Body of pancreas (tissue), 4 donors: ENCODE data around the gene ILDR1. TPM values are rescaled to one million over a fixed set of nuclear protein-coding genes. Genes with fewer than 3 reads are reported as not detected.

Experiments
- ATAC-seq: fragments of 150-250 bp; one replicate; pipeline ENCODE4 v1.9.1; 2016
- DNase-seq, 4 donors: peaks; one replicate each; pipeline ENCODE4 v3.0.0-alpha.2; 2019
- H3K27ac ChIP-seq, 4 donors: fragments of 200-600 bp; sonication (generic); 1 replicate in 3 of 4; 2 replicates in 1 of 4; pipeline versions ENCODE4 v1.5.1 to v1.6.1; 2016 to 2019; ENCODE audit warnings: mild to moderate bottlenecking in 1 of 4, mixed read lengths in 1 of 4, moderate library complexity in 1 of 4
- H3K27me3 ChIP-seq, 2 donors: fragments of 200-600 bp; sonication (generic); one replicate each; pipeline ENCODE4 v1.6.0; 2016; ENCODE audit warnings: mild to moderate bottlenecking in 1 of 2
- H3K36me3 ChIP-seq, 2 donors: fragments of 200-600 bp; sonication (generic); replicated peaks in 1 of 2; 2 replicates each; pipeline ENCODE4 v1.5.1; 2016; ENCODE audit warnings: low read depth in 2 of 2; ENCODE audit not compliant: insufficient read depth in 1 of 2
- H3K4me1 ChIP-seq: fragments of 200-600 bp; sonication (generic); one replicate; pipeline ENCODE4 v1.6.0; 2016
- H3K4me3 ChIP-seq, 2 donors: fragments of 200-600 bp; sonication (generic); 1 replicate in 1 of 2; 2 replicates in 1 of 2; pipeline ENCODE4 v1.5.1; 2016 to 2019
- H3K9me3 ChIP-seq, 3 donors: fragments of 200-600 bp; sonication (generic); 1 replicate in 2 of 3; 2 replicates in 1 of 3; pipeline ENCODE4 v1.5.1; 2016
- POLR2A ChIP-seq, 3 donors: fragments of 450-650 bp; IDR thresholded peaks; one replicate each; pipeline ENCODE4 v1.6.1; 2016; ENCODE audit warnings: antibody characterized with exemption in 3 of 3, mild to moderate bottlenecking in 2 of 3
- WGBS, 2 donors: methylation state at CpG; one replicate each; pipeline ENCODE4 v1.1.5; 2017; 5-methylcytosine and 5-hydroxymethylcytosine counted together
- intact Hi-C: fragments of 100-400 bp; cut with DNase I; formaldehyde crosslinking; loops from one replicate; pipeline ENCODE4 v1.15.1; 2023
- total RNA-seq, 2 donors: library from RNA; depleted of rRNA; stranded (reverse); fragments of >200 nt; gene quantifications; one replicate each; pipeline ENCODE4 v1.1.0, GENCODE V29; 2016
- TF ChIP-seq, protein P1 (sequence below), 7 experiments: fragments of 450-650 bp in 4 of 7; fragments of 200-600 bp in 3 of 7; sonication (generic) in 3 of 7; IDR thresholded peaks; one replicate each; pipeline ENCODE4 v1.5.1; 2016 to 2019; ENCODE audit warnings: antibody characterized with exemption in 7 of 7

ILDR1 gene
- total RNA-seq, 2 donors from 2014 or later = 2.9 to 4.6 TPM

DNA sequence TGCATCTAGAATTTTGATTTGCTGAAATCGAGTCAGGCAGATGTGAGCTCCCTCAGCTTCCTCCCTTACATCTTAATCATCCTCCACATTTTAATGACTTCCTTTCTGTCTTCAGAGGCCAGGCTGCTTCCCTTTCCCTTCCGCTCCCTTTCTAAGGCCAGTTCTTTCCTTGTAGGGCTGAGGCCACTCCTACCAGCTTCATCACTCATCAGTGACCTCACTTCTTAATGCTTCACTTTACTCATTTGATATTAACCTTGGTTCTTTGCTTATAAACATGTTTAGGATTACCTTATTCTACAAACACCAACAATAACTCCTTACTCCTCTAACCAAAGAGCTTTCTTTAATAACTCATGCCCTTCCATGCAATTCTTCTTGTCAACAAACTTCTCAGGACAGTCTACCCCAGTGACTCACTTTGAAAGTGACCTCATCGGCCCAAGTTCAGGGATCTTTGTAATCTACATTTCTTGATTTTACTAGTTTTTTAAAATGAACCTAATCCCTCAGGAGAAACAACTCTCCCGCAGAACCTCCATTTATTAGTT, 23.9 kb downstream of the ILDR1 start:
- Histone ChIP-seq H3K27ac (peak overlapping the region in 1 of 4 donors; percentile 35), H3K4me1 (no peaks in the 10 kb centered on the region), H3K36me3 (peaks cover 0 to 2% of the 10 kb centered on the region in 2 donors), H3K4me3 (no peak overlapping the region), H3K27me3 (no peaks in the 10 kb centered on the region), H3K9me3 (no peaks in the 10 kb centered on the region)
- TF ChIP-seq, protein P1, sequence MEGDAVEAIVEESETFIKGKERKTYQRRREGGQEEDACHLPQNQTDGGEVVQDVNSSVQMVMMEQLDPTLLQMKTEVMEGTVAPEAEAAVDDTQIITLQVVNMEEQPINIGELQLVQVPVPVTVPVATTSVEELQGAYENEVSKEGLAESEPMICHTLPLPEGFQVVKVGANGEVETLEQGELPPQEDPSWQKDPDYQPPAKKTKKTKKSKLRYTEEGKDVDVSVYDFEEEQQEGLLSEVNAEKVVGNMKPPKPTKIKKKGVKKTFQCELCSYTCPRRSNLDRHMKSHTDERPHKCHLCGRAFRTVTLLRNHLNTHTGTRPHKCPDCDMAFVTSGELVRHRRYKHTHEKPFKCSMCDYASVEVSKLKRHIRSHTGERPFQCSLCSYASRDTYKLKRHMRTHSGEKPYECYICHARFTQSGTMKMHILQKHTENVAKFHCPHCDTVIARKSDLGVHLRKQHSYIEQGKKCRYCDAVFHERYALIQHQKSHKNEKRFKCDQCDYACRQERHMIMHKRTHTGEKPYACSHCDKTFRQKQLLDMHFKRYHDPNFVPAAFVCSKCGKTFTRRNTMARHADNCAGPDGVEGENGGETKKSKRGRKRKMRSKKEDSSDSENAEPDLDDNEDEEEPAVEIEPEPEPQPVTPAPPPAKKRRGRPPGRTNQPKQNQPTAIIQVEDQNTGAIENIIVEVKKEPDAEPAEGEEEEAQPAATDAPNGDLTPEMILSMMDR (IDR thresholded peaks at IDR 0.05) = no peak
- TF ChIP-seq POLR2A (IDR thresholded peaks at IDR 0.05) = no peak
- ATAC-seq = no peak
- intact Hi-C loops = loop anchor here (10.0 kb wide), 1 partner anchor 113 kb away; no protein-coding TSS in a partner anchor
- peak in 1 of 4 donors; percentile 38 for DNase-seq
- 71 to 72% methylated on average over 4 of the region's 4 CpGs for WGBS, 2 donors

- WGBS, 2 donors = 74 to 77% methylated on average over 2 of the region's 2 CpGs
- ATAC-seq = no peak
- no peak for DNase-seq
- intact Hi-C loops = loop anchor here (10.0 kb wide), 1 partner anchor 113 kb away; no protein-coding TSS in a partner anchor
- Histone ChIP-seq H3K9me3 (no peaks in the 10 kb centered on the region), H3K4me3 (no peak overlapping the region), H3K27ac (peak overlapping the region in 1 of 4 donors; percentile 33), H3K4me1 (no peaks in the 10 kb centered on the region), H3K36me3 (peaks cover 0 to 2% of the 10 kb centered on the region in 2 donors), H3K27me3 (no peaks in the 10 kb centered on the region)
- TF ChIP-seq POLR2A (IDR thresholded peaks at IDR 0.05) = no peak
- TF ChIP-seq, protein P1 (IDR thresholded peaks at IDR 0.05) = no peak
These were observed 24.7 kb downstream of the ILDR1 start for GRCh38 chr3:121997372-121997771.

DNA sequence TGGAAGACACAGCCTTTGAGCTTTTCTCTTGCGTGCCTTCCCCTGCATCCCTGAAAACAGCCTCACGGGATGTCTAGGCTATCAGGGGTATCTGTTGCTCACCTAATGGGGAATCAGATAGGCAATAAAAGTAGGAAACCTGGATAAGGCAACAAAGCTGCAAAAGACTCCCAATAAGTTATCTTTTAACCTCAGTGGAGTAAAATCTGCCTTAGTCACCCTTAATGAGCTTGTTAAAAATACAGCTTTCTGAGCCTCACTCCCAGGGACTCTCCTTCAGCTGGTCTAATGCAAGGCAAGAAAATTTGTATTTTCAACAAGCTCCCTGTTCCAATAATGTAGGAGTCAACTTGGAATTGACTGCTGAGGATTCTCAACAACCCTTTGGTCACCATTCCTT, 25.6 kb downstream of the ILDR1 start:
- Histone ChIP-seq H3K36me3 (peaks cover 0 to 2% of the 10 kb centered on the region in 2 donors), H3K27me3 (no peaks in the 10 kb centered on the region), H3K4me3 (no peak overlapping the region), H3K9me3 (no peaks in the 10 kb centered on the region), H3K27ac (no peak overlapping the region), H3K4me1 (no peaks in the 10 kb centered on the region)
- ATAC-seq (no peak), DNase-seq (no peak)
- WGBS, 2 donors = 63 to 94% methylated on average over 2 of the region's 2 CpGs
- intact Hi-C loops = loop anchor here (10.0 kb wide), 1 partner anchor 112 kb away; no protein-coding TSS in a partner anchor
- TF ChIP-seq, protein P1 (IDR thresholded peaks at IDR 0.05) = no peak
- TF ChIP-seq POLR2A (IDR thresholded peaks at IDR 0.05) = no peak

DNA sequence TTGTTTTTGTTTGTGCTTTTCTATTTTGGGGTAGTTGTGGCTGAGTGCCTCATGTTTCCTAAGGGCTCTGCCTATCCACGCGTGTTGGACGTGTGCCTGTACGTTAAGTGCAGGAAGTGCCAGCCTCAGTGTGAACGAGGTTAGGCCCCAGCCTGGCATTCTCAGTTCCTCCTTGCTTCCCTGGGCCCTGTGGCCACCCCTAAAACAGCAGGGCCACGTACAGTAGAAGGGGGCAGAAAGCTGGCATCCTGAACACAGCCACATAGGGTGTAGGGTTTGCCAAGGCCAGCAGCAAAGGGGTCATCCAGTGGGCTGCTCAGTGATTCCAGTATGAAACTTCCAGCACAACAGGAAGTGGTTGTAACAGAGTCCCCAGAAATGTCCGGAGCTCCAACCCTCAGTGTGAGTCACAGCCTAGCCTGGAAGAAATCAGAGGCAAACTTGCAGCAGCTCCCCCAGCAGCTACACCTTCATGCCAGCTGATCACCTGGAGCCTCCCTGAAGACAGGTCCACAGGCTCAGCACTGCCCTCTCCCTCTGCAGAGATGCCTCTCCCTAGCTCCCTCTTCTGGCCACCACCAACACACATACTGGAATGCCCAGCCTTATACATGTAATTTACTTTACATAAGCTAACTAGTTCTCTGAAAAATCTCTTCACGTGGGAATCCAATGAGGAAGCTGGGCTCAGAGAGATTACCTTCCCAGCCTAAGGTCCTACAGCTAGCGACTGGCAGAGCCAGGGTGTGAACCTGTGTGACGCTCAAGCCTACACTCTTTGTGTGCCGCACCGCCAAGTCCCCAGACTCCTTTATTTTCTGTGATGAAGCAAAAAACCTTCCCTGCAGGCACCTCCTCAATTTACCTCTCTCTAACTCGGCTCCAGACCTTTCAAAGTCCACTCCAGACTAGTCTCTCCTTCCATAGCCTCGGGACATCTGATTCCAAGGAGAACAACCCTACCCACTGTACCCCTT, 26.6 kb downstream of the ILDR1 start:
- peak overlapping the region in 3 of 4 donors; percentile 3 to 53 (median 19) for H3K27ac ChIP-seq
- no peaks in the 10 kb centered on the region for H3K9me3 ChIP-seq
- intact Hi-C loops = loop anchor here (10.0 kb wide), 1 partner anchor 111 kb away; no protein-coding TSS in a partner anchor
- TF ChIP-seq, protein P1 (IDR thresholded peaks at IDR 0.05) = peak; percentile 44 to 77 (median 74)
- TF ChIP-seq POLR2A (IDR thresholded peaks at IDR 0.05) = no peak
- peak; percentile 89 for ATAC-seq
- H3K27me3 ChIP-seq = no peaks in the 10 kb centered on the region
- no peak overlapping the region for H3K4me3 ChIP-seq
- peak; percentile 76 to 86 (median 83) for DNase-seq
- no peaks in the 10 kb centered on the region for H3K4me1 ChIP-seq
- WGBS, 2 donors = 53 to 59% methylated on average over 14 of the region's 14 CpGs
- H3K36me3 ChIP-seq = peaks cover 0 to under 1% of the 10 kb centered on the region in 2 donors
